Measurements from ENCODE around the gene SGCB.

DNA sequence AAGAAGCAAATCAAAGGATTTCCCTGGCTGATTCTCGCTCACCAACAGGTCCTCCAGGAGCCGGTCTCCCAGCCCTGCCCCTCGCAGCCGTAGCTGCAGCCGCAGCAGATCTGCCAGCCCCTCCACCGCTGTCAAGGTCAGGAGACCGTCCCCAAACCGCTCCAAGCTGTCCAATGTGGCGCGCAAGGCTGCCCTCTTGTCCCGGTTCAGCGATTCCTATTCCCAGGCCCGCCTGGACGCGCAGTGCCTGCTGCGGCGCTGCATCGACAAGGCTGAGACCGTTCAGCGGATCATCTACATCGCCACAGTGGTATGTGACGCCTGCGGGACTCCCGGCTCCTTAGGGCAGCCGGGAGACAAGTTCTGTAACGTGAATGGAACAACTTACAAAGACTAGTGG lies 38.6 kb upstream of the SGCB start:
- TF ChIP-seq, protein P1, sequence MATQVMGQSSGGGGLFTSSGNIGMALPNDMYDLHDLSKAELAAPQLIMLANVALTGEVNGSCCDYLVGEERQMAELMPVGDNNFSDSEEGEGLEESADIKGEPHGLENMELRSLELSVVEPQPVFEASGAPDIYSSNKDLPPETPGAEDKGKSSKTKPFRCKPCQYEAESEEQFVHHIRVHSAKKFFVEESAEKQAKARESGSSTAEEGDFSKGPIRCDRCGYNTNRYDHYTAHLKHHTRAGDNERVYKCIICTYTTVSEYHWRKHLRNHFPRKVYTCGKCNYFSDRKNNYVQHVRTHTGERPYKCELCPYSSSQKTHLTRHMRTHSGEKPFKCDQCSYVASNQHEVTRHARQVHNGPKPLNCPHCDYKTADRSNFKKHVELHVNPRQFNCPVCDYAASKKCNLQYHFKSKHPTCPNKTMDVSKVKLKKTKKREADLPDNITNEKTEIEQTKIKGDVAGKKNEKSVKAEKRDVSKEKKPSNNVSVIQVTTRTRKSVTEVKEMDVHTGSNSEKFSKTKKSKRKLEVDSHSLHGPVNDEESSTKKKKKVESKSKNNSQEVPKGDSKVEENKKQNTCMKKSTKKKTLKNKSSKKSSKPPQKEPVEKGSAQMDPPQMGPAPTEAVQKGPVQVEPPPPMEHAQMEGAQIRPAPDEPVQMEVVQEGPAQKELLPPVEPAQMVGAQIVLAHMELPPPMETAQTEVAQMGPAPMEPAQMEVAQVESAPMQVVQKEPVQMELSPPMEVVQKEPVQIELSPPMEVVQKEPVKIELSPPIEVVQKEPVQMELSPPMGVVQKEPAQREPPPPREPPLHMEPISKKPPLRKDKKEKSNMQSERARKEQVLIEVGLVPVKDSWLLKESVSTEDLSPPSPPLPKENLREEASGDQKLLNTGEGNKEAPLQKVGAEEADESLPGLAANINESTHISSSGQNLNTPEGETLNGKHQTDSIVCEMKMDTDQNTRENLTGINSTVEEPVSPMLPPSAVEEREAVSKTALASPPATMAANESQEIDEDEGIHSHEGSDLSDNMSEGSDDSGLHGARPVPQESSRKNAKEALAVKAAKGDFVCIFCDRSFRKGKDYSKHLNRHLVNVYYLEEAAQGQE (IDR thresholded peaks at IDR 0.05): no peak
- TF ChIP-seq, protein P2, sequence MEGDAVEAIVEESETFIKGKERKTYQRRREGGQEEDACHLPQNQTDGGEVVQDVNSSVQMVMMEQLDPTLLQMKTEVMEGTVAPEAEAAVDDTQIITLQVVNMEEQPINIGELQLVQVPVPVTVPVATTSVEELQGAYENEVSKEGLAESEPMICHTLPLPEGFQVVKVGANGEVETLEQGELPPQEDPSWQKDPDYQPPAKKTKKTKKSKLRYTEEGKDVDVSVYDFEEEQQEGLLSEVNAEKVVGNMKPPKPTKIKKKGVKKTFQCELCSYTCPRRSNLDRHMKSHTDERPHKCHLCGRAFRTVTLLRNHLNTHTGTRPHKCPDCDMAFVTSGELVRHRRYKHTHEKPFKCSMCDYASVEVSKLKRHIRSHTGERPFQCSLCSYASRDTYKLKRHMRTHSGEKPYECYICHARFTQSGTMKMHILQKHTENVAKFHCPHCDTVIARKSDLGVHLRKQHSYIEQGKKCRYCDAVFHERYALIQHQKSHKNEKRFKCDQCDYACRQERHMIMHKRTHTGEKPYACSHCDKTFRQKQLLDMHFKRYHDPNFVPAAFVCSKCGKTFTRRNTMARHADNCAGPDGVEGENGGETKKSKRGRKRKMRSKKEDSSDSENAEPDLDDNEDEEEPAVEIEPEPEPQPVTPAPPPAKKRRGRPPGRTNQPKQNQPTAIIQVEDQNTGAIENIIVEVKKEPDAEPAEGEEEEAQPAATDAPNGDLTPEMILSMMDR (IDR thresholded peaks at IDR 0.05): no peak
- TF ChIP-seq NR3C1 (IDR thresholded peaks at IDR 0.05) (no peak), RFX5 (IDR thresholded peaks at IDR 0.05) (no peak), HDAC2 (IDR thresholded peaks at IDR 0.05) (no peak), SMC3 (IDR thresholded peaks at IDR 0.05) (no peak), POLR2A (IDR thresholded peaks at IDR 0.05; ENCODE audit: low read length) (no peak), MAZ (IDR thresholded peaks at IDR 0.05; ENCODE audit: borderline replicate concordance, low read depth, low read length) (no peak), FOSB (CRISPR knock-in tag; IDR thresholded peaks at IDR 0.05) (no peak), RNF2 (IDR thresholded peaks at IDR 0.05; ENCODE audit: borderline replicate concordance, low read depth) (no peak), CEBPB (IDR thresholded peaks at IDR 0.05) (no peak)
- TF ChIP-seq, protein P3, sequence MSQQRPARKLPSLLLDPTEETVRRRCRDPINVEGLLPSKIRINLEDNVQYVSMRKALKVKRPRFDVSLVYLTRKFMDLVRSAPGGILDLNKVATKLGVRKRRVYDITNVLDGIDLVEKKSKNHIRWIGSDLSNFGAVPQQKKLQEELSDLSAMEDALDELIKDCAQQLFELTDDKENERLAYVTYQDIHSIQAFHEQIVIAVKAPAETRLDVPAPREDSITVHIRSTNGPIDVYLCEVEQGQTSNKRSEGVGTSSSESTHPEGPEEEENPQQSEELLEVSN (IDR thresholded peaks at IDR 0.05; ENCODE audit: borderline replicate concordance, low read depth): no peak
